Measurements from ENCODE around the gene SLBP.

The SLBP gene

GRCh38 chr4:1660948-1661677 is 51.0 kb downstream of the SLBP start:
- TF ChIP-seq REST (IDR thresholded peaks at IDR 0.05; ENCODE audit: insufficient read depth in 1 of 2, low read depth in 2 of 2, low read length in 2 of 2) (no peak), POLR2AphosphoS5 (IDR thresholded peaks at IDR 0.05; ENCODE audit: low read depth, low read length) (no peak), FOXP2 (optimal IDR thresholded peaks at IDR 0.05; ENCODE audit: borderline replicate concordance, extremely low read depth, extremely low read length, insufficient read depth) (no peak), SIN3A (IDR thresholded peaks at IDR 0.05; ENCODE audit: borderline replicate concordance, insufficient read depth, low read length) (no peak), TAF1 (IDR thresholded peaks at IDR 0.05; ENCODE audit: borderline replicate concordance, insufficient read depth, low read length) (no peak)

- no peak for TF ChIP-seq POLR2AphosphoS5 (IDR thresholded peaks at IDR 0.05; ENCODE audit: low read depth, low read length)
- TF ChIP-seq SIN3A (IDR thresholded peaks at IDR 0.05; ENCODE audit: borderline replicate concordance, insufficient read depth, low read length) = no peak
Observed at GRCh38 chr4:1659104-1660043, 52.7 kb downstream of the SLBP start.

- no peak for TF ChIP-seq TAF1 (IDR thresholded peaks at IDR 0.05; ENCODE audit: borderline replicate concordance, insufficient read depth, low read length)
- no peak for TF ChIP-seq POLR2AphosphoS5 (IDR thresholded peaks at IDR 0.05; ENCODE audit: low read depth, low read length)
- TF ChIP-seq SIN3A (IDR thresholded peaks at IDR 0.05; ENCODE audit: borderline replicate concordance, insufficient read depth, low read length) = no peak
- TF ChIP-seq REST (IDR thresholded peaks at IDR 0.05; ENCODE audit: insufficient read depth in 1 of 2, low read depth in 2 of 2, low read length in 2 of 2) = no peak
- no peak for TF ChIP-seq FOXP2 (optimal IDR thresholded peaks at IDR 0.05; ENCODE audit: borderline replicate concordance, extremely low read depth, extremely low read length, insufficient read depth)
Observed at GRCh38 chr4:1658581-1658980, 53.5 kb downstream of the SLBP start.

GRCh38 chr4:1658146-1658545 is 54.0 kb downstream of the SLBP start:
- no peak for TF ChIP-seq REST (IDR thresholded peaks at IDR 0.05; ENCODE audit: insufficient read depth in 1 of 2, low read depth in 2 of 2, low read length in 2 of 2)
- no peak for TF ChIP-seq TAF1 (IDR thresholded peaks at IDR 0.05; ENCODE audit: borderline replicate concordance, insufficient read depth, low read length)
- no peak for TF ChIP-seq POLR2AphosphoS5 (IDR thresholded peaks at IDR 0.05; ENCODE audit: low read depth, low read length)
- no peak for TF ChIP-seq FOXP2 (optimal IDR thresholded peaks at IDR 0.05; ENCODE audit: borderline replicate concordance, extremely low read depth, extremely low read length, insufficient read depth)
- TF ChIP-seq SIN3A (IDR thresholded peaks at IDR 0.05; ENCODE audit: borderline replicate concordance, insufficient read depth, low read length) = no peak

- no peak for TF ChIP-seq FOXP2 (optimal IDR thresholded peaks at IDR 0.05; ENCODE audit: borderline replicate concordance, extremely low read depth, extremely low read length, insufficient read depth)
- no peak for TF ChIP-seq POLR2AphosphoS5 (IDR thresholded peaks at IDR 0.05; ENCODE audit: low read depth, low read length)
- TF ChIP-seq REST (IDR thresholded peaks at IDR 0.05; ENCODE audit: insufficient read depth in 1 of 2, low read depth in 2 of 2, low read length in 2 of 2) = no peak
- TF ChIP-seq SIN3A (IDR thresholded peaks at IDR 0.05; ENCODE audit: borderline replicate concordance, insufficient read depth, low read length) = no peak
- no peak for TF ChIP-seq TAF1 (IDR thresholded peaks at IDR 0.05; ENCODE audit: borderline replicate concordance, insufficient read depth, low read length)
Observed at GRCh38 chr4:1656986-1657385, 55.1 kb downstream of the SLBP start.
